ENCODE measurements around the gene MNAT1. TPM values are rescaled to one million over a fixed set of nuclear protein-coding genes. Genes with fewer than 3 reads are reported as not detected.

Gene MNAT1
- total and polyA plus RNA-seq, 9 of the 15 experiments (the other 6 are each of a cell fraction or from before 2014, with no cell fraction given), result 37.8 to 83.3 (median 60.4) TPM

DNA sequence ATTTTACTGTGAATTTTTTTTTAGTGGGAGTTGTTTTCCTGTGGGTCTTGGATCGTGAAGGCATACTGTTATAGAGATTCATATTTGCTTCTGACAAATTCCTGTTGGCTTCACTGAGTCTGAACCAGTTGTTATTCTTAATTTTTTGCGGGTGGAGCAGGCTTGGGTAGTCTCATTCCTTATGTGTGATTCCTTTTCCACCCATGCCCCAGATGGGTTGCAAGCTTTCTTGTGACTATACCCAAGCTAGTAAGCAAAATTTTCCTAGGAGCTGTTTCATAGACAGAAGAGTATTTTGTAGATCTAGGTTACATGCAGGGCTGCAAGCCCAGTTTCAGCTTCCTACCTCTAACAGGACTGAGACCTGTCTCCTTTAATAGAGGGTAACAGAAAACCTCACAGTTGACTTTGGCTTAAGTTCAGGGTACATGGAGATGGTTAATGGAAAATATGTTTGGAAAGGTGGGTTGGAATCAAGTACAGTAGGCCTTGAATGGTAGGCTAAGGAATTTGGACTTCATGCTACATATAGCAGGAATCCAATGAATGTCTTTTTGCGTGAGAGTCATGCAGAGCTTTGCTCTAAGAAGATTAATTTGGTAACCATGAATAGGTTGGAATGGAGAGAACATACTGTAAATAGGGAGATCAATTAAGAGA lies 217.3 kb downstream of the MNAT1 start (continued):
- no peak for TF ChIP-seq TFAM (CRISPR knock-in tag; conservative IDR thresholded peaks at IDR 0.05)
- TF ChIP-seq ZNF232 (CRISPR knock-in tag; IDR thresholded peaks at IDR 0.05), result no peak
- TF ChIP-seq SRSF3 (IDR thresholded peaks at IDR 0.05; ENCODE audit: insufficient read depth, low read length), result no peak
- no peak for TF ChIP-seq BRD4 (IDR thresholded peaks at IDR 0.05)

DNA sequence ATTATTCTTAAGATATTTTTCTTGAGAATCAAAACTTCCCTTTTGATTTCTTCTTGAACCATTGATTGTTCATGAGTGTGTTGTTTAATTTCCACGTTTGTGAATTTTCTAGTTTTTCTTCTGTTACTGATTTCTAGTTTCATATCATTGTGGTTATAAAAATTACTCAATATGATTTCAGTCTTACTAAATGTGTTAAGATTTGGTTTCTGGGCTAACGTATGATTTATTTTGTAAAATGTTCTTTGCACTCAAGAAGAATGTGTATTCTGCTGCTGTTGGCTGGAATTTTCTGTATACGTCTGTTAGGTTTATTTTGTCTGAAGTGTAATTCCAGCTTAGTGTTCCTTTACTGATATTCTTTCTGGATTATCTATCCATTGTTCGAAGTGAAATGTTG lies 221.6 kb downstream of the MNAT1 start:
- ATAC-seq, result no peak
- no peaks in the 10 kb centered on the region for H3K4me1 ChIP-seq (replicated peaks in 1 of 2; ENCODE audit: control insufficient read depth in 2 of 2, insufficient read depth in 2 of 2, low read length in 2 of 2)
- in situ Hi-C loops (cut with MboI) (no loop called here), intact Hi-C loops (cut with micrococcal nuclease) (no loop called here)
- H3K36me3 ChIP-seq (ENCODE audit: control insufficient read depth, insufficient read depth, low read length), result no peaks in the 10 kb centered on the region
- no peaks in the 10 kb centered on the region for H3K27me3 ChIP-seq (ENCODE audit: control insufficient read depth in 2 of 2, insufficient read depth in 2 of 2, low read length in 2 of 2)
- DNase-seq (ENCODE audit: extremely low read depth in 1 of 4, low spot score in 3 of 4), result no peak
- CTCF ChIA-PET (ENCODE audit: low intra/inter-chr PET ratio), result no interaction called here
- FAIRE-seq, result no peak
- 77% methylated on average over 4 of the region's 4 CpGs for WGBS (ENCODE audit: insufficient coverage, low coverage, missing lambda C conversion rate)
- no peaks in the 10 kb centered on the region for H3K79me2 ChIP-seq (ENCODE audit: control insufficient read depth, insufficient read depth, low read length)
- no peak overlapping the region for H3K4me2 ChIP-seq (ENCODE audit: insufficient read depth, low read length)
- H3K27ac ChIP-seq (ENCODE audit: extremely low read depth, low read depth, low read length), result no peak overlapping the region
- H3K9me3 ChIP-seq (replicated peaks; ENCODE audit: control insufficient read depth, insufficient read depth, low read depth, low read length), result no peaks in the 10 kb centered on the region
- H4K20me1 ChIP-seq (replicated peaks; ENCODE audit: control insufficient read depth, insufficient read depth, low read length), result no peaks in the 10 kb centered on the region
- POLR2A ChIA-PET, result no interaction called here
- no TSS peak for BruUV-seq (replicated peaks)
- H2AFZ ChIP-seq (ENCODE audit: low read depth, low read length), result no peak overlapping the region
- no peak overlapping the region for H3K9ac ChIP-seq (ENCODE audit: insufficient read depth in 1 of 2, low read depth in 2 of 2, low read length in 2 of 2)
- no peak overlapping the region for H3K4me3 ChIP-seq
- no peaks in the 10 kb centered on the region for H3K9me1 ChIP-seq (ENCODE audit: control insufficient read depth, insufficient read depth, low read length)
- TF ChIP-seq, protein P1, sequence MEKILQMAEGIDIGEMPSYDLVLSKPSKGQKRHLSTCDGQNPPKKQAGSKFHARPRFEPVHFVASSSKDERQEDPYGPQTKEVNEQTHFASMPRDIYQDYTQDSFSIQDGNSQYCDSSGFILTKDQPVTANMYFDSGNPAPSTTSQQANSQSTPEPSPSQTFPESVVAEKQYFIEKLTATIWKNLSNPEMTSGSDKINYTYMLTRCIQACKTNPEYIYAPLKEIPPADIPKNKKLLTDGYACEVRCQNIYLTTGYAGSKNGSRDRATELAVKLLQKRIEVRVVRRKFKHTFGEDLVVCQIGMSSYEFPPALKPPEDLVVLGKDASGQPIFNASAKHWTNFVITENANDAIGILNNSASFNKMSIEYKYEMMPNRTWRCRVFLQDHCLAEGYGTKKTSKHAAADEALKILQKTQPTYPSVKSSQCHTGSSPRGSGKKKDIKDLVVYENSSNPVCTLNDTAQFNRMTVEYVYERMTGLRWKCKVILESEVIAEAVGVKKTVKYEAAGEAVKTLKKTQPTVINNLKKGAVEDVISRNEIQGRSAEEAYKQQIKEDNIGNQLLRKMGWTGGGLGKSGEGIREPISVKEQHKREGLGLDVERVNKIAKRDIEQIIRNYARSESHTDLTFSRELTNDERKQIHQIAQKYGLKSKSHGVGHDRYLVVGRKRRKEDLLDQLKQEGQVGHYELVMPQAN (IDR thresholded peaks at IDR 0.05; ENCODE audit: borderline replicate concordance), result no peak
- no peak for TF ChIP-seq ATF1 (CRISPR knock-in tag; IDR thresholded peaks at IDR 0.05)
- no peak for TF ChIP-seq ATF1 (tag; IDR thresholded peaks at IDR 0.05)
- no peak for TF ChIP-seq PHB (CRISPR knock-in tag; IDR thresholded peaks at IDR 0.05)
- no peak for TF ChIP-seq TSC22D4 (tag; IDR thresholded peaks at IDR 0.05)
- TF ChIP-seq TARDBP (IDR thresholded peaks at IDR 0.05), result no peak
- TF ChIP-seq, protein P2, sequence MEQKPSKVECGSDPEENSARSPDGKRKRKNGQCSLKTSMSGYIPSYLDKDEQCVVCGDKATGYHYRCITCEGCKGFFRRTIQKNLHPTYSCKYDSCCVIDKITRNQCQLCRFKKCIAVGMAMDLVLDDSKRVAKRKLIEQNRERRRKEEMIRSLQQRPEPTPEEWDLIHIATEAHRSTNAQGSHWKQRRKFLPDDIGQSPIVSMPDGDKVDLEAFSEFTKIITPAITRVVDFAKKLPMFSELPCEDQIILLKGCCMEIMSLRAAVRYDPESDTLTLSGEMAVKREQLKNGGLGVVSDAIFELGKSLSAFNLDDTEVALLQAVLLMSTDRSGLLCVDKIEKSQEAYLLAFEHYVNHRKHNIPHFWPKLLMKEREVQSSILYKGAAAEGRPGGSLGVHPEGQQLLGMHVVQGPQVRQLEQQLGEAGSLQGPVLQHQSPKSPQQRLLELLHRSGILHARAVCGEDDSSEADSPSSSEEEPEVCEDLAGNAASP (IDR thresholded peaks at IDR 0.05), result no peak
- TF ChIP-seq ZNF253 (CRISPR knock-in tag; conservative IDR thresholded peaks at IDR 0.05), result no peak
- TF ChIP-seq ARHGAP35 (IDR thresholded peaks at IDR 0.05; ENCODE audit: partially characterized antibody), result no peak
- TF ChIP-seq STAT5B (CRISPR knock-in tag; IDR thresholded peaks at IDR 0.05), result no peak
- TF ChIP-seq KLF1 (tag; IDR thresholded peaks at IDR 0.05), result no peak
- TF ChIP-seq, protein P3, sequence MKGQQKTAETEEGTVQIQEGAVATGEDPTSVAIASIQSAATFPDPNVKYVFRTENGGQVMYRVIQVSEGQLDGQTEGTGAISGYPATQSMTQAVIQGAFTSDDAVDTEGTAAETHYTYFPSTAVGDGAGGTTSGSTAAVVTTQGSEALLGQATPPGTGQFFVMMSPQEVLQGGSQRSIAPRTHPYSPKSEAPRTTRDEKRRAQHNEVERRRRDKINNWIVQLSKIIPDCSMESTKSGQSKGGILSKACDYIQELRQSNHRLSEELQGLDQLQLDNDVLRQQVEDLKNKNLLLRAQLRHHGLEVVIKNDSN (CRISPR knock-in tag; IDR thresholded peaks at IDR 0.05), result no peak
- TF ChIP-seq FOSL1 (tag; conservative IDR thresholded peaks at IDR 0.05), result no peak

Measured in K562 (cell line).